NB4 (cell line): ENCODE results near the gene SELENOM.
A peak's percentile ranks its signal among the peaks of the same experiment; 100 is the strongest.

ENCODE experiments used
- MYC ChIP-seq: IDR thresholded peaks from 2 replicates; pipeline ENCODE4 v1.6.1; 2011; ENCODE audit warnings: low read depth, low read length
- POLR2A ChIP-seq: IDR thresholded peaks from 2 replicates; pipeline ENCODE4 v1.6.1; 2011; ENCODE audit warnings: mild to moderate bottlenecking; ENCODE audit not compliant: insufficient read length; ENCODE audit errors: extremely low read depth
- TF ChIP-seq, protein P1 (sequence below): IDR thresholded peaks from one replicate; pipeline ENCODE4 v1.5.1; 2012; ENCODE audit warnings: low read depth, low read length

DNA sequence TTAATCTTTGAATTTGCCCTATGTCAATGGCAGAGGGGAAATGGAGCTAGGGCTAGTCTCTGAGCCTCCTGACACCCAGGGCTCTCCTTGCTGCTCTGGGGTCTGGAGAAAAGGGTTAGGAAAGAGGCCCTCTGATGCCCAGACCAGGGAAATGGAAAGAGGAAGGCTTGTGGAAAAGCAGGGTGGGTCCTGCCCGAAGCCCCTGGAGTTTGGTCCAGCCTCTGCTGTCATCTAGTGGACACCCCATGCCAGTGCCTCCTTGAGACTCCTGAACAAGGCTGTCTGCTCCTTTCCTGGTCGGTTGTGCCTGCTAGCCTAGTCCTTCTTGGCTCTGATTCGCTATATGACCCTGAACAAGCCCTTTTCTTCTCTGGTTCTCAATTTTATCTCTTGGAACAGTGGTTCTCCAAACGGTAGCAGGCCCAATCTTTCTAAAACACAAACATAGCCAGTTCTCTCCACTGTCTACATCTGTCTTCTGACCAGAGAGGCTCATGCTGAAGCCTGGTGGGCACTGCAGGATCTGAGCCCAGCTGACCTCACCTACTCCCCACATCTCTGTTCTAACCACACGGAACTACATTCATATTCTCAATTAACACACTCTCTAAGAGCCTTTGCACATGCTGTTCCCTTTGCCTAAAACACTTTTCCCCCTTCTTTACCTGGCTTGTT, 41.7 kb upstream of the SELENOM start:
- TF ChIP-seq POLR2A = no peak
- TF ChIP-seq, protein P1, sequence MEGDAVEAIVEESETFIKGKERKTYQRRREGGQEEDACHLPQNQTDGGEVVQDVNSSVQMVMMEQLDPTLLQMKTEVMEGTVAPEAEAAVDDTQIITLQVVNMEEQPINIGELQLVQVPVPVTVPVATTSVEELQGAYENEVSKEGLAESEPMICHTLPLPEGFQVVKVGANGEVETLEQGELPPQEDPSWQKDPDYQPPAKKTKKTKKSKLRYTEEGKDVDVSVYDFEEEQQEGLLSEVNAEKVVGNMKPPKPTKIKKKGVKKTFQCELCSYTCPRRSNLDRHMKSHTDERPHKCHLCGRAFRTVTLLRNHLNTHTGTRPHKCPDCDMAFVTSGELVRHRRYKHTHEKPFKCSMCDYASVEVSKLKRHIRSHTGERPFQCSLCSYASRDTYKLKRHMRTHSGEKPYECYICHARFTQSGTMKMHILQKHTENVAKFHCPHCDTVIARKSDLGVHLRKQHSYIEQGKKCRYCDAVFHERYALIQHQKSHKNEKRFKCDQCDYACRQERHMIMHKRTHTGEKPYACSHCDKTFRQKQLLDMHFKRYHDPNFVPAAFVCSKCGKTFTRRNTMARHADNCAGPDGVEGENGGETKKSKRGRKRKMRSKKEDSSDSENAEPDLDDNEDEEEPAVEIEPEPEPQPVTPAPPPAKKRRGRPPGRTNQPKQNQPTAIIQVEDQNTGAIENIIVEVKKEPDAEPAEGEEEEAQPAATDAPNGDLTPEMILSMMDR = peak; percentile 98
- no peak for TF ChIP-seq MYC
